Epithelial cell of proximal tubule (primary cell): Measurements from ENCODE around the gene NECTIN3. TPM values are rescaled to one million over a fixed set of nuclear protein-coding genes. Genes with fewer than 3 reads are reported as not detected.

Experiments used
- DNase-seq: peaks from one replicate; pipeline ENCODE4 v3.0.0-alpha.2; 2011; ENCODE audit warnings: low read depth
- H3K4me3 ChIP-seq: 2 replicates; pipeline ENCODE4 v1.5.1; 2011; ENCODE audit warnings: low read depth, mild to moderate bottlenecking, low read length
- total RNA-seq: library from RNA; depleted of rRNA; stranded (reverse); fragments of >200 nt; gene quantifications from 2 replicates; pipeline ENCODE4 v1.2.3, GENCODE V29; 2015
- TF ChIP-seq, protein P1 (sequence below): conservative IDR thresholded peaks from 2 replicates; pipeline ENCODE4 v1.5.1; 2012; ENCODE audit warnings: low read depth, mild to moderate bottlenecking, low read length

Gene NECTIN3
- total RNA-seq, 1 donor from 2014 or later: 30.1 TPM

DNA sequence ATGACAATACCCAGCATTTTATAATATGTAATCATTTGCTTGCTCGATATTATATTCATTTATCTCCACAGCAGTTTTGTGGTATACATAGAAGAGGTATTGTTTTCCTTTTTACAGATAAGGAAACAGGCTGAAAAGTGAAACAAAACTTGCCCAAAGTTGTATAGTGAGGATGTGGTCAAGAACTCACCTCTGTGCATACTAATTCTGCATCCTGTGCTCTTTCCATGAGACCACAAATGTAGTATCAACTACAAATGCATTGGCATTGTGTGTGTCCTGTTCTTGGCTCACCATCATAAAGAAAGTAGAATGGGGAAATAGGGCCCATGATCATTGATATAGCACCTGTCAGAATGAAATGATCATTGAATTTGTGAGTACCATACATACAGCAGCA, 167.3 kb downstream of the NECTIN3 start:
- no peak overlapping the region for H3K4me3 ChIP-seq
- DNase-seq: no peak
- TF ChIP-seq, protein P1, sequence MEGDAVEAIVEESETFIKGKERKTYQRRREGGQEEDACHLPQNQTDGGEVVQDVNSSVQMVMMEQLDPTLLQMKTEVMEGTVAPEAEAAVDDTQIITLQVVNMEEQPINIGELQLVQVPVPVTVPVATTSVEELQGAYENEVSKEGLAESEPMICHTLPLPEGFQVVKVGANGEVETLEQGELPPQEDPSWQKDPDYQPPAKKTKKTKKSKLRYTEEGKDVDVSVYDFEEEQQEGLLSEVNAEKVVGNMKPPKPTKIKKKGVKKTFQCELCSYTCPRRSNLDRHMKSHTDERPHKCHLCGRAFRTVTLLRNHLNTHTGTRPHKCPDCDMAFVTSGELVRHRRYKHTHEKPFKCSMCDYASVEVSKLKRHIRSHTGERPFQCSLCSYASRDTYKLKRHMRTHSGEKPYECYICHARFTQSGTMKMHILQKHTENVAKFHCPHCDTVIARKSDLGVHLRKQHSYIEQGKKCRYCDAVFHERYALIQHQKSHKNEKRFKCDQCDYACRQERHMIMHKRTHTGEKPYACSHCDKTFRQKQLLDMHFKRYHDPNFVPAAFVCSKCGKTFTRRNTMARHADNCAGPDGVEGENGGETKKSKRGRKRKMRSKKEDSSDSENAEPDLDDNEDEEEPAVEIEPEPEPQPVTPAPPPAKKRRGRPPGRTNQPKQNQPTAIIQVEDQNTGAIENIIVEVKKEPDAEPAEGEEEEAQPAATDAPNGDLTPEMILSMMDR: no peak

- TF ChIP-seq, protein P1: no peak
- DNase-seq: no peak
- H3K4me3 ChIP-seq: no peak overlapping the region
Observed at GRCh38 chr3:111241960-111242359, 170.3 kb downstream of the NECTIN3 start.
